HG02885 (cell line): ENCODE measurements around the gene BAD.
"Not testable (repeated sequence)": the region's sequence is repeated elsewhere in the genome, so short reads cannot be mapped to it uniquely, and the experiment has no call there.

Experiments used
- ATAC-seq: cut with Tn5 transposase; IDR thresholded peaks from one replicate; pipeline ENCODE4 v1.9.1; 2021; ENCODE audit warnings: mild to moderate bottlenecking; ENCODE audit not compliant: unreplicated experiment, poor library complexity

Gene BAD

GRCh38 chr11:64315667-64316526 lies 31.4 kb upstream of the BAD start:
- not testable (repeated sequence) for ATAC-seq

- no peak for ATAC-seq
These were observed 30.5 kb upstream of the BAD start for GRCh38 chr11:64314805-64315561.

GRCh38 chr11:64314146-64314804 lies 29.8 kb upstream of the BAD start:
- no peak for ATAC-seq

GRCh38 chr11:64313491-64314145 lies 29.2 kb upstream of the BAD start:
- no peak for ATAC-seq

- ATAC-seq = no peak
These were observed 28.5 kb upstream of the BAD start for GRCh38 chr11:64312947-64313346.

GRCh38 chr11:64307795-64308194 lies 23.3 kb upstream of the BAD start:
- ATAC-seq = not testable (repeated sequence)

GRCh38 chr11:64306876-64307622 lies 22.6 kb upstream of the BAD start:
- no peak for ATAC-seq

- ATAC-seq = no peak
These were observed 22.1 kb upstream of the BAD start for GRCh38 chr11:64306563-64306875.

GRCh38 chr11:64305691-64306562 lies 21.5 kb upstream of the BAD start:
- peak; percentile 21 for ATAC-seq

- peak; percentile 73 for ATAC-seq
These were observed 20.7 kb upstream of the BAD start, which contains the start of gene ESRRA for GRCh38 chr11:64305075-64305690. ESRRA (plus strand) TSS chr11:64305524; CDS start chr11:64307180, 1,656 bp downstream.

- peak; percentile 33 for ATAC-seq
These were observed 20.0 kb upstream of the BAD start for GRCh38 chr11:64304316-64305072.

GRCh38 chr11:64304032-64304315 lies 19.5 kb upstream of the BAD start:
- no peak for ATAC-seq

- ATAC-seq = no peak
These were observed 18.9 kb upstream of the BAD start for GRCh38 chr11:64303109-64304031.

GRCh38 chr11:64299847-64300648 lies 15.6 kb upstream of the BAD start, which contains the start of gene CATSPERZ:
CATSPERZ (plus strand) TSS chr11:64300358; CDS start chr11:64300411, 53 bp downstream.
- no peak for ATAC-seq

GRCh38 chr11:64298966-64299846 lies 14.7 kb upstream of the BAD start:
- ATAC-seq = no peak
